Activated T-helper 17 cell treated with anti-CD3 and anti-CD28 coated beads, Interleukin-2, amount 50 U/mL, for 72 hours (primary cell): Measurements from ENCODE around the gene TFCP2. TPM values are rescaled to one million over a fixed set of nuclear protein-coding genes. Genes with fewer than 3 reads are reported as not detected.
"Not testable (repeated sequence)": the region's sequence is repeated elsewhere in the genome, so short reads cannot be mapped to it uniquely, and the experiment has no call there.

ENCODE experiments used
- ATAC-seq: fragments of 150-1000 bp; cut with Tn5 transposase; replicated peaks from 2 replicates; pipeline ENCODE4 v1.10.0; 2021; ENCODE audit warnings: mild to moderate bottlenecking, moderate library complexity
- H3K27ac Mint-ChIP-seq: one replicate; pipeline ENCODE4 v1.8.0; 2022; ENCODE audit warnings: mixed read lengths
- H3K27me3 Mint-ChIP-seq: one replicate; pipeline ENCODE4 v1.8.0; 2022; ENCODE audit warnings: mixed read lengths
- H3K36me3 Mint-ChIP-seq: one replicate; pipeline ENCODE4 v1.8.0; 2022; ENCODE audit warnings: low read depth, mild to moderate bottlenecking, mixed read lengths
- H3K4me1 Mint-ChIP-seq: one replicate; pipeline ENCODE4 v1.8.0; 2022; ENCODE audit warnings: mixed read lengths
- H3K4me3 Mint-ChIP-seq: one replicate; pipeline ENCODE4 v1.8.0; 2022; ENCODE audit warnings: mild to moderate bottlenecking, mixed read lengths
- H3K9me3 Mint-ChIP-seq: one replicate; pipeline ENCODE4 v1.8.0; 2022; ENCODE audit warnings: mixed read lengths
- total RNA-seq, 2 donors: library from RNA; stranded (reverse); gene quantifications; one replicate each; pipeline ENCODE4 v1.2.3, GENCODE V29; 2022

The TFCP2 gene
- total RNA-seq, 2 donors from 2014 or later = 30.4 to 30.7 TPM

GRCh38 chr12:51098611-51099010, 74.3 kb downstream of the TFCP2 start:
- no peak for ATAC-seq
- H3K36me3 Mint-ChIP-seq = peaks cover 99% of the 10 kb centered on the region
- H3K4me3 Mint-ChIP-seq = no peak overlapping the region
- no peaks in the 10 kb centered on the region for H3K9me3 Mint-ChIP-seq
- H3K27me3 Mint-ChIP-seq = no peaks in the 10 kb centered on the region
- H3K27ac Mint-ChIP-seq = no peak overlapping the region
- H3K4me1 Mint-ChIP-seq = no peaks in the 10 kb centered on the region

- Mint-ChIP-seq H3K9me3 (no peaks in the 10 kb centered on the region), H3K4me3 (no peak overlapping the region), H3K36me3 (peaks cover 32% of the 10 kb centered on the region), H3K4me1 (peaks cover 10% of the 10 kb centered on the region), H3K27ac (no peak overlapping the region), H3K27me3 (no peaks in the 10 kb centered on the region)
- no peak for ATAC-seq
Observed at GRCh38 chr12:51090705-51091229, 82.2 kb downstream of the TFCP2 start.

- Mint-ChIP-seq H3K9me3 (no peaks in the 10 kb centered on the region), H3K4me1 (peaks cover 10% of the 10 kb centered on the region), H3K4me3 (peak overlapping the region; percentile 29), H3K27ac (peak overlapping the region; percentile 70), H3K36me3 (peaks cover 7% of the 10 kb centered on the region), H3K27me3 (no peaks in the 10 kb centered on the region)
- ATAC-seq = peak; percentile 66
Observed at GRCh38 chr12:51087818-51088217, 85.1 kb downstream of the TFCP2 start.

- peak overlapping the region; percentile 70 for H3K27ac Mint-ChIP-seq
Observed at GRCh38 chr12:51086933-51087332, 86.0 kb downstream of the TFCP2 start.

GRCh38 chr12:51085757-51086156, 87.2 kb downstream of the TFCP2 start:
- ATAC-seq = no peak
- no peaks in the 10 kb centered on the region for H3K27me3 Mint-ChIP-seq
- no peak overlapping the region for H3K27ac Mint-ChIP-seq
- no peak overlapping the region for H3K4me3 Mint-ChIP-seq
- H3K9me3 Mint-ChIP-seq = no peaks in the 10 kb centered on the region
- peaks cover 15% of the 10 kb centered on the region for H3K36me3 Mint-ChIP-seq
- H3K4me1 Mint-ChIP-seq = peaks cover 18% of the 10 kb centered on the region

More at GRCh38 chr12:51086933-51087332, 86.0 kb downstream of the TFCP2 start:
- H3K27me3 Mint-ChIP-seq = no peaks in the 10 kb centered on the region
- peaks cover 15% of the 10 kb centered on the region for H3K36me3 Mint-ChIP-seq
- peaks cover 18% of the 10 kb centered on the region for H3K4me1 Mint-ChIP-seq
- H3K9me3 Mint-ChIP-seq = no peaks in the 10 kb centered on the region
- no peak overlapping the region for H3K4me3 Mint-ChIP-seq
- ATAC-seq = no peak

- peaks cover 20% of the 10 kb centered on the region for H3K4me1 Mint-ChIP-seq
- peak within 1 kb of the TSS; percentile 98 for H3K4me3 Mint-ChIP-seq
- H3K27me3 Mint-ChIP-seq = no peaks in the 10 kb centered on the region
- H3K9me3 Mint-ChIP-seq = no peaks in the 10 kb centered on the region
- peak within 1 kb of the TSS; percentile 96 for H3K27ac Mint-ChIP-seq
- ATAC-seq = peak; percentile 98
- peaks cover 23% of the 10 kb centered on the region for H3K36me3 Mint-ChIP-seq
Observed at GRCh38 chr12:51083126-51083833, 89.7 kb downstream of the TFCP2 start, which contains the start of gene CSRNP2. Gene CSRNP2 (minus strand): TSS chr12:51083596. CDS start chr12:51076561, 7,035 bp downstream.

- Mint-ChIP-seq H3K27ac (peak overlapping the region; percentile 96), H3K27me3 (no peaks in the 10 kb centered on the region), H3K36me3 (peaks cover 23% of the 10 kb centered on the region), H3K9me3 (no peaks in the 10 kb centered on the region), H3K4me1 (peaks cover 20% of the 10 kb centered on the region), H3K4me3 (peak overlapping the region; percentile 98)
- ATAC-seq = peak; percentile 25
Observed at GRCh38 chr12:51082561-51083125, 90.3 kb downstream of the TFCP2 start.

GRCh38 chr12:51081421-51081820, 91.5 kb downstream of the TFCP2 start:
- Mint-ChIP-seq H3K36me3 (peaks cover 23% of the 10 kb centered on the region), H3K4me3 (peak overlapping the region; percentile 98), H3K9me3 (no peaks in the 10 kb centered on the region), H3K4me1 (peaks cover 14% of the 10 kb centered on the region), H3K27ac (no peak overlapping the region), H3K27me3 (no peaks in the 10 kb centered on the region)
- no peak for ATAC-seq

GRCh38 chr12:51080136-51080535, 92.8 kb downstream of the TFCP2 start:
- Mint-ChIP-seq H3K36me3 (peaks cover 23% of the 10 kb centered on the region), H3K27me3 (no peaks in the 10 kb centered on the region), H3K9me3 (no peaks in the 10 kb centered on the region), H3K27ac (no peak overlapping the region), H3K4me3 (no peak overlapping the region), H3K4me1 (peaks cover 20% of the 10 kb centered on the region)
- ATAC-seq = no peak

GRCh38 chr12:51078866-51079265, 94.1 kb downstream of the TFCP2 start:
- H3K9me3 Mint-ChIP-seq, ATAC-seq, H3K4me3 Mint-ChIP-seq, H3K27ac Mint-ChIP-seq, H3K27me3 Mint-ChIP-seq: not testable (repeated sequence)
- peaks cover 20% of the 10 kb centered on the region for H3K4me1 Mint-ChIP-seq
- H3K36me3 Mint-ChIP-seq = peaks cover 31% of the 10 kb centered on the region

- not testable (repeated sequence) for H3K27ac Mint-ChIP-seq, H3K4me3 Mint-ChIP-seq, H3K27me3 Mint-ChIP-seq, H3K9me3 Mint-ChIP-seq, ATAC-seq
- Mint-ChIP-seq H3K4me1 (peaks cover 20% of the 10 kb centered on the region), H3K36me3 (peaks cover 36% of the 10 kb centered on the region)
Observed at GRCh38 chr12:51078346-51078745, 94.6 kb downstream of the TFCP2 start.

- Mint-ChIP-seq H3K9me3 (no peaks in the 10 kb centered on the region), H3K4me3 (no peak overlapping the region), H3K27ac (no peak overlapping the region), H3K4me1 (peaks cover 20% of the 10 kb centered on the region), H3K27me3 (no peaks in the 10 kb centered on the region), H3K36me3 (peaks cover 40% of the 10 kb centered on the region)
- no peak for ATAC-seq
Observed at GRCh38 chr12:51077930-51078329, 95.0 kb downstream of the TFCP2 start.

- Mint-ChIP-seq H3K27me3 (no peaks in the 10 kb centered on the region), H3K27ac (peak overlapping the region; percentile 18), H3K36me3 (peaks cover 47% of the 10 kb centered on the region), H3K9me3 (no peaks in the 10 kb centered on the region), H3K4me3 (peak overlapping the region; percentile 21), H3K4me1 (peaks cover 11% of the 10 kb centered on the region)
- peak; percentile 74 for ATAC-seq
Observed at GRCh38 chr12:51076236-51076930, 96.6 kb downstream of the TFCP2 start.

- H3K36me3 Mint-ChIP-seq = peaks cover 54% of the 10 kb centered on the region
- H3K4me1 Mint-ChIP-seq = peaks cover 11% of the 10 kb centered on the region
- no peak overlapping the region for H3K4me3 Mint-ChIP-seq
- H3K27me3 Mint-ChIP-seq = no peaks in the 10 kb centered on the region
- no peak for ATAC-seq
- no peaks in the 10 kb centered on the region for H3K9me3 Mint-ChIP-seq
- no peak overlapping the region for H3K27ac Mint-ChIP-seq
Observed at GRCh38 chr12:51075390-51075789, 97.5 kb downstream of the TFCP2 start.
